Stomach (tissue), 9 donors: Measurements from ENCODE around the gene TENM3. TPM values are rescaled to one million over a fixed set of nuclear protein-coding genes. Genes with fewer than 3 reads are reported as not detected.
A peak's percentile ranks its signal among the peaks of the same experiment; 100 is the strongest.

Experiments used
- DNase-seq, 2 donors: peaks; one replicate each; pipeline versions ENCODE4 v3.0.0 to v3.0.0-alpha.2; 2013 to 2019
- H3K27ac ChIP-seq, 5 donors: fragments of 200-600 bp in 4 of 5; sonication (generic) in 4 of 5; one replicate each; pipeline ENCODE4 v1.5.1; 2013 to 2019; ENCODE audit warnings: mild to moderate bottlenecking in 1 of 5, moderate library complexity in 1 of 5
- H3K27me3 ChIP-seq, 3 donors: fragments of 200-600 bp; sonication (generic); one replicate each; pipeline ENCODE4 v1.5.1; 2017 to 2019; ENCODE audit warnings: mixed run types in 1 of 3
- H3K36me3 ChIP-seq, 4 donors: fragments of 200-600 bp; sonication (generic); 1 replicate in 3 of 4; 2 replicates in 1 of 4; pipeline ENCODE4 v1.5.1; 2016 to 2019
- H3K4me1 ChIP-seq, 4 donors: fragments of 200-600 bp; sonication (generic); one replicate each; pipeline ENCODE4 v1.5.1; 2016 to 2019
- H3K4me3 ChIP-seq, 4 donors: fragments of 200-600 bp; sonication (generic) in 3 of 4; one replicate each; pipeline ENCODE4 v1.5.1; 2016 to 2019; ENCODE audit warnings: mild to moderate bottlenecking in 1 of 4
- H3K9me3 ChIP-seq, 4 donors: fragments of 200-600 bp; sonication (generic); one replicate each; pipeline ENCODE4 v1.5.1; 2016 to 2019
- CTCF ChIP-seq, 7 experiments: fragments of 450-650 bp in 4 of 7; fragments of 200-600 bp in 3 of 7; sonication (generic) in 3 of 7; IDR thresholded peaks; one replicate each; pipeline ENCODE4 v1.5.1; 2016 to 2019; ENCODE audit warnings: antibody characterized with exemption in 7 of 7, control low read depth in 2 of 7, mild to moderate bottlenecking in 1 of 7
- EP300 ChIP-seq: sonication (generic); formaldehyde crosslinking; IDR thresholded peaks from one replicate; pipeline ENCODE4 v1.6.1; 2017; ENCODE audit warnings: antibody characterized with exemption
- POLR2A ChIP-seq, 4 donors: fragments of 450-650 bp; IDR thresholded peaks; one replicate each; pipeline ENCODE4 v1.6.1; 2016; ENCODE audit warnings: antibody characterized with exemption in 4 of 4, control low read depth in 2 of 4, mild to moderate bottlenecking in 1 of 4, moderate library complexity in 1 of 4
- POLR2AphosphoS5 ChIP-seq, 3 donors: sonication (generic); formaldehyde crosslinking; IDR thresholded peaks; one replicate each; pipeline ENCODE4 v1.6.1; 2016; ENCODE audit warnings: antibody characterized with exemption in 3 of 3
- WGBS, 5 donors: extraction: QIAGEN DNeasy Blood & Tissue Kit in 3 of 5; methylation state at CpG; one replicate each; pipeline versions ENCODE4 v1.1.5 to v1.1.7; 2013 to 2018; 5-methylcytosine and 5-hydroxymethylcytosine counted together
- intact Hi-C: fragments of 100-400 bp; cut with DNase I; formaldehyde crosslinking; loops from one replicate; pipeline ENCODE4 v1.15.1; 2023; ENCODE audit warnings: low total_unique reads
- polyA plus RNA-seq, 3 donors: library from polyadenylated mRNA; stranded (reverse); fragments of 200-250 nt; gene quantifications; one replicate each; pipeline ENCODE4 v1.2.3, GENCODE V29; 2013
- total RNA-seq, 5 donors: library from RNA; depleted of rRNA; stranded (reverse); fragments of >200 nt; gene quantifications; one replicate each; pipeline versions ENCODE4 v1.1.0 to v1.2.3, GENCODE V29; 2014 to 2016
- donor health status: healthy with polysubstance abuse.
- donor health status: Bipolar disorder and iron deficiency.
- donor health status: healthy.

Gene TENM3
- total and polyA plus RNA-seq, 8 donors = under 0.01 to 8.3 (median 0.44) TPM

- TF ChIP-seq EP300 = no peak
- TF ChIP-seq POLR2A (IDR thresholded peaks at IDR 0.05) = no peak
- TF ChIP-seq POLR2AphosphoS5 (IDR thresholded peaks at IDR 0.05) = no peak
- TF ChIP-seq CTCF (IDR thresholded peaks at IDR 0.05) = no peak
- H3K9me3 ChIP-seq = no peaks in the 10 kb centered on the region
- no peak overlapping the region for H3K27ac ChIP-seq
- intact Hi-C loops = no loop called here
- no peak overlapping the region for H3K4me3 ChIP-seq
- DNase-seq = no peak
- no peaks in the 10 kb centered on the region for H3K27me3 ChIP-seq
- H3K4me1 ChIP-seq = no peaks in the 10 kb centered on the region
- 55 to 74% (median 67%) methylated on average over 1 of the region's 1 CpG for WGBS, 5 donors
- no peaks in the 10 kb centered on the region for H3K36me3 ChIP-seq
Measured at GRCh38 chr4:182704077-182704476, 460.9 kb downstream of the TENM3 start.

- Histone ChIP-seq H3K4me1 (no peaks in the 10 kb centered on the region), H3K36me3 (no peaks in the 10 kb centered on the region), H3K4me3 (no peak overlapping the region), H3K27me3 (no peaks in the 10 kb centered on the region), H3K27ac (no peak overlapping the region), H3K9me3 (no peaks in the 10 kb centered on the region)
- 83 to 93% (median 90%) methylated on average over 4 of the region's 4 CpGs for WGBS, 5 donors
- intact Hi-C loops = no loop called here
- TF ChIP-seq CTCF (IDR thresholded peaks at IDR 0.05) = no peak
- no peak for TF ChIP-seq POLR2AphosphoS5 (IDR thresholded peaks at IDR 0.05)
- no peak for TF ChIP-seq EP300
- TF ChIP-seq POLR2A (IDR thresholded peaks at IDR 0.05) = no peak
- no peak for DNase-seq
Measured at GRCh38 chr4:182704948-182705347, 461.7 kb downstream of the TENM3 start.

- Histone ChIP-seq H3K27me3 (no peaks in the 10 kb centered on the region), H3K4me1 (no peaks in the 10 kb centered on the region), H3K27ac (no peak overlapping the region), H3K36me3 (no peaks in the 10 kb centered on the region), H3K9me3 (no peaks in the 10 kb centered on the region), H3K4me3 (no peak overlapping the region)
- WGBS, 5 donors = 88 to 95% (median 95%) methylated on average over 11 of the region's 11 CpGs
- TF ChIP-seq EP300 (no peak), POLR2A (IDR thresholded peaks at IDR 0.05) (no peak), POLR2AphosphoS5 (IDR thresholded peaks at IDR 0.05) (no peak), CTCF (IDR thresholded peaks at IDR 0.05) (no peak)
- DNase-seq = no peak
- intact Hi-C loops = no loop called here
Measured at GRCh38 chr4:182705389-182705788, 462.2 kb downstream of the TENM3 start.

GRCh38 chr4:182711211-182711610 lies 468.0 kb downstream of the TENM3 start:
- intact Hi-C loops = no loop called here
- Histone ChIP-seq H3K9me3 (no peaks in the 10 kb centered on the region), H3K27ac (no peak overlapping the region), H3K4me3 (no peak overlapping the region), H3K27me3 (no peaks in the 10 kb centered on the region), H3K36me3 (no peaks in the 10 kb centered on the region), H3K4me1 (no peaks in the 10 kb centered on the region)
- no peak for TF ChIP-seq EP300
- no peak for TF ChIP-seq POLR2AphosphoS5 (IDR thresholded peaks at IDR 0.05)
- no peak for TF ChIP-seq CTCF (IDR thresholded peaks at IDR 0.05)
- no peak for TF ChIP-seq POLR2A (IDR thresholded peaks at IDR 0.05)
- 70 to 80% (median 74%) methylated on average over 2 of the region's 2 CpGs for WGBS, 5 donors
- peak in 1 of 2 donors; percentile 9 for DNase-seq
